ENCODE results near the gene PLTP. TPM values are rescaled to one million over a fixed set of nuclear protein-coding genes. Genes with fewer than 3 reads are reported as not detected.
"Not testable (repeated sequence)": the region's sequence is repeated elsewhere in the genome, so short reads cannot be mapped to it uniquely, and the experiment has no call there.

PLTP gene
- total RNA-seq, 4 donors from 2014 or later: 74.7 to 713 (median 134) TPM

DNA sequence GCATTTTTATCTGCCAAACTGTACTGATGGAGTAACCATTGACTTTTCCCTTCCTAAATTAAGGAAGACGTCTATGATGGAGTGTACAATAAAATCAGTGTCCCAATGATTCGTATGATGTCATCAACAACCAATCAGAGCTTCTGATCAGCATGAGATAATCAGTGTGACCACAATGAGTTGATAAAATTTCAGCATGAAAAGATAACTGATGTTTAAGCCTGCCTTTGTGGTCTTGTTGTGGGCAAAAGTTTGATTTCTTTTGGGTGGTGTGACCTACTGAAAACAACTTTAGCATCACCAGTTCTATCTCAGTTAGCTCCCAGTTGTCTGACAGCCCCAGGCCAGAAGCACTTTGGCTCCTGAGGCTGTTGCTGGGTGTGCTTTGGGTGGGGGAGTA lies 25.8 kb upstream of the PLTP start:
- Histone ChIP-seq H3K36me3 (peaks cover 14 to 58% (median 34%) of the 10 kb centered on the region in 3 donors), H3K4me3 (no peak overlapping the region), H3K27ac (no peak overlapping the region), H3K27me3 (no peaks in the 10 kb centered on the region), H3K9me3 (no peaks in the 10 kb centered on the region), H3K4me1 (peaks cover 0 to 37% (median 17%) of the 10 kb centered on the region in 4 donors)
- TF ChIP-seq EP300 (IDR thresholded peaks at IDR 0.05): no peak
- TF ChIP-seq POLR2A (IDR thresholded peaks at IDR 0.05): no peak
- no peak for TF ChIP-seq CTCF (IDR thresholded peaks at IDR 0.05)
- 53 to 55% methylated on average over 2 of the region's 2 CpGs for WGBS, 2 donors
- no peak for DNase-seq (ENCODE audit: low spot score in 2 of 2)

GRCh38 chr20:45935416-45936046 lies 23.6 kb upstream of the PLTP start:
- WGBS, 2 donors: 5 to 9% methylated on average over 21 of the region's 21 CpGs
- Histone ChIP-seq H3K9me3 (no peaks in the 10 kb centered on the region), H3K27ac (peak overlapping the region; percentile 95 to 100 (median 100)), H3K36me3 (peaks cover 8 to 42% (median 28%) of the 10 kb centered on the region in 3 donors), H3K4me3 (peak overlapping the region; percentile 68 to 100 (median 95)), H3K27me3 (no peaks in the 10 kb centered on the region), H3K4me1 (peaks cover 0 to 38% (median 17%) of the 10 kb centered on the region in 4 donors)
- TF ChIP-seq POLR2A (IDR thresholded peaks at IDR 0.05): peak in 1 of 2 donors; percentile 8
- no peak for TF ChIP-seq EP300 (IDR thresholded peaks at IDR 0.05)
- DNase-seq (ENCODE audit: low spot score in 2 of 2): no peak

- peak within 1 kb of the TSS; percentile 91 to 100 (median 99) for H3K4me3 ChIP-seq
- H3K4me1 ChIP-seq: peaks cover 0 to 38% (median 17%) of the 10 kb centered on the region in 4 donors
- peaks cover 5 to 34% (median 21%) of the 10 kb centered on the region in 3 donors for H3K36me3 ChIP-seq
- H3K27ac ChIP-seq: peak within 1 kb of the TSS; percentile 100
- H3K9me3 ChIP-seq: no peaks in the 10 kb centered on the region
- 0% methylated on average over 23 to 41 of the region's 102 CpGs for WGBS, 2 donors
- TF ChIP-seq CTCF (IDR thresholded peaks at IDR 0.05) (peak in 2 of 5 experiments; percentile 63 to 66), POLR2A (IDR thresholded peaks at IDR 0.05) (peak; percentile 89 to 99), EP300 (IDR thresholded peaks at IDR 0.05) (peak; percentile 59 to 100)
- DNase-seq (ENCODE audit: low spot score in 2 of 2): peak; percentile 96 to 98
- no peaks in the 10 kb centered on the region for H3K27me3 ChIP-seq
Measured at GRCh38 chr20:45934586-45935415, 22.8 kb upstream of the PLTP start, which contains the start of gene PCIF1. Gene PCIF1, plus strand, starts transcription at chr20:45934683. Its CDS starts 4,317 bp downstream, at chr20:45939000.

- H3K27me3 ChIP-seq: no peaks in the 10 kb centered on the region
- no peak for TF ChIP-seq CTCF (IDR thresholded peaks at IDR 0.05)
- TF ChIP-seq POLR2A (IDR thresholded peaks at IDR 0.05): no peak
- TF ChIP-seq EP300 (IDR thresholded peaks at IDR 0.05): no peak
- peak; percentile 37 to 44 for DNase-seq (ENCODE audit: low spot score in 2 of 2)
- peaks cover 0 to 38% (median 17%) of the 10 kb centered on the region in 4 donors for H3K4me1 ChIP-seq
- H3K4me3 ChIP-seq: peak overlapping the region; percentile 91 to 100 (median 99)
- WGBS, 2 donors: 0% methylated on average over 18 to 34 of the region's 34 CpGs
- H3K9me3 ChIP-seq: no peaks in the 10 kb centered on the region
- peak overlapping the region; percentile 100 for H3K27ac ChIP-seq
- H3K36me3 ChIP-seq: peaks cover 5 to 27% (median 14%) of the 10 kb centered on the region in 3 donors
Measured at GRCh38 chr20:45934046-45934585, 22.2 kb upstream of the PLTP start.

DNA sequence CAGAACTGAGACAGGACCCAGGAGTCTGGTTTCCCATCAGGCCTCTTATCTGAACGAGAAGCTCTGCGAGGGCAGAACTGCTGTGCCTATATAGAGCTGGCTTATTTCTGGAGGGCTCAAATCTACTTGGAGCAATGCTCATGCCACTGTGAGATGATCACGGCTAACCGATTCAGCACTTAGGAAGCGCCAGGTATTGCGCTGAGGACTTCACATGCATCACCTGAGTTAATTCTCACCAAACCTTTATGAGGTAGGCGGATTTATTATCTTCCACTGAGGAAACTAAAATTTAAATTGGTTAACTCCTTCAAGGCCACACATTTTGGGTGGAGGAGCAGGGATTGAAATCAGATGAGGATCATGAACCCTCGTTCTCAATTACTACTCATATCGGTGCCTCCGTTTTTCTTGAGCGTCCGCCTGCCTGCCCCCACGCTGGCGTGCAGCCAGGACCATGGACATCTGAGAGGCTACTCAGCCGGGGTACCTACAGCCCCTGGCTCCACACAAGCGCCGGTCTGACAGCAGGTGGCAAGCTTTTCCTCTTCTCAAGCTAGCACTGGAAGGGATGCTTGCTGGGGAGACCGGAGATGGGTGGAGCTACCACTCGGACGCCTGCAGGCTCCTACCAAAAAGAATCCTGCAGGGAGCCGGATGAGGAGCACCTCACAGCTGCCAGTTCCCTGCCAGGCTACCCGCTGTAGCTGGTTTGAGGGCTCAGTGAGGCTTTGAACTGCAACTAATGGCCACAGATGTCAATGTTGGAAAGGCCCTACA lies 21.5 kb upstream of the PLTP start:
- Histone ChIP-seq H3K27me3 (no peaks in the 10 kb centered on the region), H3K9me3 (no peaks in the 10 kb centered on the region), H3K36me3 (peaks cover 5 to 21% (median 9%) of the 10 kb centered on the region in 3 donors), H3K4me3 (peak overlapping the region; percentile 91 to 100 (median 99)), H3K27ac (peak overlapping the region; percentile 100), H3K4me1 (peaks cover 0 to 37% (median 17%) of the 10 kb centered on the region in 4 donors)
- 20% methylated on average over 22 of the region's 22 CpGs for WGBS, 2 donors
- TF ChIP-seq CTCF (IDR thresholded peaks at IDR 0.05) (peak in 1 of 5 experiments; percentile 32), EP300 (IDR thresholded peaks at IDR 0.05) (no peak)
- peak; percentile 48 to 55 for DNase-seq (ENCODE audit: low spot score in 2 of 2)

DNA sequence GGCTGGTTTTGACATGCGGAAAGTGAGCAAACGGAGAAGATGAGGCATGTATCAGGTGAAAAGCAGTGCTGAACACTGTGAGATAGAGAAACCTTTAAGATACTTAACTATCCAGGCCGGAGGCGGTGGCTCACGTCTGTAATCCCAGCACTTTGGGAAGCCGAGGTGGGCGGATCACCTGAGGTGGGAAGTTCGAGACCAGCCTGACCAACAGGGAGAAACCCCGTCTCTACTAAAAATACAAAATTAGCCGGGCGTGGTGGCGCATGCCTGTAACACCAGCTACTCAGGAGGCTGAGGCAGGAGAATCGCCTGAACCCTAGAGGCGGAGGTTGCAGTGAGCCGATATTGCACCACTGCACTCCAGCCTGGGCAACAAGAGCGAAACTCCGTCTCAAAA lies 19.7 kb upstream of the PLTP start:
- 94 to 95% methylated on average over 17 of the region's 17 CpGs for WGBS, 2 donors
- not testable (repeated sequence) for H3K9me3 ChIP-seq; DNase-seq (ENCODE audit: low spot score in 2 of 2); H3K4me3 ChIP-seq; H3K27me3 ChIP-seq; H3K36me3 ChIP-seq; H3K27ac ChIP-seq
- peaks cover 0 to 22% (median 15%) of the 10 kb centered on the region in 4 donors for H3K4me1 ChIP-seq
